GM19043 (cell line): ENCODE measurements around the gene NUDT1.

Source experiments
- ATAC-seq: cut with Tn5 transposase; IDR thresholded peaks from one replicate; pipeline ENCODE4 v1.9.1; 2021; ENCODE audit warnings: low read depth; ENCODE audit not compliant: unreplicated experiment

NUDT1 gene

GRCh38 chr7:2222516-2222915 lies 19.5 kb upstream of the NUDT1 start:
- ATAC-seq, result no peak

DNA sequence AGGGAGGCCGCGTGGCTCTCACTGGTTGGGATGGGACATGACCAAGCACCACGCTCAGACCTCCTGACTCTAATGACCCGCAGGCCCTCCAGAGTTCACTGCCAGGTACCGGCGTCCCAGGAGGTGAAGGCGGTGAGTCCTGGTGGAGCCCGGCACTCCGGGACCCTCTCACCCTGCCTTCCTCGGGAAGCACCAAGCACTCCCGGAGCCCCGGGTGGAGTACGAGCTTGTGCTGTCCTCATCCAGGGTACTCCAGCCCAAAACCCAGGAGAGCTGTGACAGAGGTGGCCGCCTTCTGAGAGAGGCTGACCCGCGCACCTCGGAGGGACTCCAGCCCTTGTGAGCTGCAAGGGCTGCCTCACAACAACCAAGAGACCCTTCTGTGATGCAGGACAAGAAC lies 18.7 kb upstream of the NUDT1 start:
- no peak for ATAC-seq

- ATAC-seq, result no peak
Measured at GRCh38 chr7:2224491-2224928, 17.5 kb upstream of the NUDT1 start.

DNA sequence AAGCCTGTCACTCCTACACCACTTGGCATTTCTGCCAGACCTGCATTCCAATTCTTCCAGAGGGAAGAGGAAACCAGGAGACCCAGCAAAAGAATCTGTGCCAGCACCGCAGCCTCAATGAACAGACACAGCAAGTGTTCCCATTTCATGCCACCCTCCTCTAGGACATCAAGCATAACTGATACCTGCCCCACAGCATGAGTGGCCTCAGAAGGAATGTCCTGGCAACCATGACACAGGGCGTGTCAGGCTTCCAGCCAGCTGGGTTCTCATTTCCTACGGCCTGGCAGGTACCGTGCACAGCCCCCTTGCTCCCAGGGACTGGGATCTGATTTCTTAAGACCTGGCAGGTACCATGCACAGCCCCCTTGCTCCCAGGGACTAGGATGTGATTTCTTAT lies 17.1 kb upstream of the NUDT1 start:
- ATAC-seq, result no peak

DNA sequence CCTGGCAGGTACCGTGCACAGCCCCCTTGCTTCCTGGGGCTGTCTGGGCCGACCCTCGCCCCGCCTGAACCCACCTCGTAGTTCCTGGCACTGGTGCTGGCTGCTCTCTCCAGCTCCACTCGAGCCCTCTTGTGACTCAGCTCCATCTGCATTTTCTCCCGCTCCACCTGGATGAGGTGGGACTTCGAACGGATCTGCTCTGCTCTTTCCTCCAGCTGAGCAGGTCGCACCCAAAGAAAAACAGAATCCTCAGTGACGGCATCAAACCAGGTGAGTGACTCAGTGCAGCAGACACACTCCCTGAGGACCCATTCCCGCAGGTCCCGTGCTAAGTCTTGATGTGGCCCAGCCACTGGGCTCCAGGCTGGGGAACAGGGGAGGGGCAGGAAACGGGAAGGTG lies 16.7 kb upstream of the NUDT1 start:
- ATAC-seq, result no peak

DNA sequence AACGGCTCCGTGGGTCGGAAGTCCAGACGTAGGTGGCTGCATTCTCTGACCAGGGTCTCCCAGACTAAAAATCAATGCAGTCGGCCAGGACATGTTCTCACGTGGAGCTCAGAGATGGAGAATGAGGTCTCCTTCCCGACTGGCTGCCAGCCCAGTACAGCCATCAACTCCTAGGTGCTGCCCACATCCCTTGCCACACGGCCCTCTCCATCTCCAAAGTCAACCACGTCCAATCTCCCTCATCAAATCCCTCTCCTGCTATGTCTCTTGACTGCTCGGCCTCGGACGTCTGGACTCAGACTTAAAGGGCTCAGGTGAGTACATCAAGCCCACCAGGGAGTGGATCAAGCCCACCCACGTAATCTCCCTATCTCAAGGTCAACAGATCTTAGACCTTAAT lies 16.2 kb upstream of the NUDT1 start:
- ATAC-seq, result no peak

GRCh38 chr7:2227699-2228098 lies 14.3 kb upstream of the NUDT1 start:
- no peak for ATAC-seq

- no peak for ATAC-seq
Measured at GRCh38 chr7:2228921-2229320, 13.1 kb upstream of the NUDT1 start.

DNA sequence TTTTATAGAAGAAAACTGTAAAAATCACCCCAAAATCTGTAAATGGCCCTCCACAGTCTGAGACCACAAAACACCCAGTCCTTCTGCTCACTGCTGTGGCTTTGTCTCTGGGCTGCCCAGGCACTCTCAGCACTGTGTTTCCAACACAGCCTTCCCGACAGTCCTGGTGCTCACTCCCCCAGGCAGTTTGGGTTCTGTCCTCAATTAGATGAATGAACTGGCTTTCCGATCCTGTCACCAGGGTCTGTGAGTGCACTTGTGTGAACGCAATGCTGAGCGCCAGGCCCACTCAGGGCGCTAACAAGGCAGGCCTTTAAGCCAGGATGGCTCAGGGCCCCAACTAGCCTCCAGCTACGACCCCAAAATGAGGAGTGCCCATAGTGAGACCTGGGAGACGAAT lies 12.6 kb upstream of the NUDT1 start:
- no peak for ATAC-seq

DNA sequence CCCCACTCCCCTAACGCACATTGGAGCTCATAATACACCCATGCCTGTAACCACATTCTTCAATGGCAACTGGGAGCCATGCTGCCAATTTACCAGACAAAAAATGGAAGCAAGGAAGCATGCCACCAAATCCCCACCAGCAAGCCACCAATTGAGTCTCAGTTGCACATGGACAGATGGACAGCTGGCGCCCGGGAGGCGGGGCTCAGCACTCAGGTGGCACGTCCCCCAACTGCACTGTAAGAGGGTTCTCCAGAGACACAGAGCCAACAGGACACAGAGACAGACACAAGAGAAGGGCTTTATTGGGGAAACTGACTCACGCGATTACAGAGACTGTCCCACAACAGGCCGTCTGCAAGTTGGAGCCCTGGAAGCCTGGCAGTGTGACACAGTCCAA lies 11.8 kb upstream of the NUDT1 start:
- no peak for ATAC-seq

GRCh38 chr7:2230882-2231281 lies 11.1 kb upstream of the NUDT1 start:
- ATAC-seq, result no peak

GRCh38 chr7:2231992-2232765 lies 9.8 kb upstream of the NUDT1 start:
- ATAC-seq, result peak; percentile 27

DNA sequence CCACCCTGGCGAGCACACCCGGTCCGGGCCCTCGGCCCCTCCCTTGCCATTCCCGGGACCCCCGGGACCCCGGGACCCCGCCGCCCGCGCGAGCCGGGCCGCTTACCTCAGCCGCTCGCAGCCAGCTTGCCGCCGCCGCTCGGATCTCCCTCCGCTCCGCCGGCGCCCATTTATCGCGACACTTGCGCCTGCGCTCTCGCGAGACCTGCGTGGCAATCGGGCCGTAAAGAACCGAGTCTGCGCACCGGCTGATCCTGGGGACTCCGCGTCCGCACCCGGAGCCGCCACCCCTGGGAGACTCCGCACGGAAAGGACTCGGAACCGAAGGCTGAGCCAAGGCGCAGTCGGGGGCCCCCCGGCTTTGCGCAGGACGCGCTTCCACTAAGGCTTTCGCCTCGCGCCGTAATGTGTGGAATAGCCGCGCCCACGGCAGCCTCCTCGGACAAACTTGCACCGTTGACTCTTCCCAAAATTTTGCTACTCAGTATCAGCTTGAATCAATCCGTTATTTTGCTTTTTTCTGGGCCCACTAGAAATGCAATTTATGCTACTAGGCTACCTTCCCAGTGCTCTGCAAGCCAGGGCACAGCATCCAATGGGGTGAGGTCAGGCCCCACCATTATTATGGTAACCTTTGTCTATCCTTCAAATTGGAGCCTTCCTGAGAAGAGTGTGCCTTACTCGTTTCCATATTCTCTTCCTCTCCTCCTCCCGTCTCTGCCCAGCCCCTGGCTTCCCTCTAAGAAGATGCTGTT lies 9.1 kb upstream of the NUDT1 start, which contains the start of gene MAD1L1:
Gene MAD1L1 (minus strand): TSS at position 180 of the 755 bp plus-strand sequence. CDS start 2,812 bp downstream, outside the sequence.
- peak; percentile 69 for ATAC-seq

DNA sequence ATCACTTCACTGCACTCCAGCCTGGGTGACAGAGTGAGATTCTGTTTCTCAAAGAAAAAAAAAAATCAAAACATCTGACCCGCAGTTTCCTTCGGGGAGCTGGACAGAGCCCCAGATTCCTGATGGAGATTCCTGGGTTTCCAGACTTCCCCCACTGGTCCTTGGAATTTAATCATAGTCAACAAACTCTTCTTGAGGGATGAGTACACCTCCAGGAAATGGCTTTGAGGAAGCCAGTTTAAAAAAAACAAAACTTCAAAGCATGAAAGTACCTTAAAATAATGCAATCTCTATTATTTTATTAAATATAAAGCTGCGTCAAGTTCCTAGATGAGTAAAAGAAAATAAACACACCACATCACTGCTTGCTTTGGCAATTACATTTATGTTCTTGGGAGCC lies 8.1 kb upstream of the NUDT1 start:
- ATAC-seq, result no peak

- peak; percentile 74 for ATAC-seq
Measured at GRCh38 chr7:2237109-2237602, 4.9 kb upstream of the NUDT1 start.

DNA sequence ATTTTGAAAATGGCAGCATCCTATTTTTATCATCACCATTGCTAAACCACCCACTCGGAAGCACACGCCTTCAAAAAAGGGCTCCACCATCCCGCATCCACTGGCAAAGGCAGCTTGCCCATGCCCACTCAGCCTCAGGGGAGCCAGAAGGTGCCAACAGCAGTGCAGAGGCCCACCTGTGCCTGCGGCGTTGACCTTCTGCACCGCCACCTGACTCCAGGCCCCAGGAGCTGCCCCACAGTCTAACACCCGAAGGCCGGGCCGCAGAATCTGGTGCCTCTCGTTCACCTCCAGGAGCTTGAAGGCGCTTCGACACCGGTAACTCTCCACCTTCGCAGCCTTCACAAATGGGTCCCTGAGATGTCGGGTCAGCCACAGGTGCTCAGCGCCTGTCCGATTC lies 2.8 kb upstream of the NUDT1 start:
- ATAC-seq, result no peak

DNA sequence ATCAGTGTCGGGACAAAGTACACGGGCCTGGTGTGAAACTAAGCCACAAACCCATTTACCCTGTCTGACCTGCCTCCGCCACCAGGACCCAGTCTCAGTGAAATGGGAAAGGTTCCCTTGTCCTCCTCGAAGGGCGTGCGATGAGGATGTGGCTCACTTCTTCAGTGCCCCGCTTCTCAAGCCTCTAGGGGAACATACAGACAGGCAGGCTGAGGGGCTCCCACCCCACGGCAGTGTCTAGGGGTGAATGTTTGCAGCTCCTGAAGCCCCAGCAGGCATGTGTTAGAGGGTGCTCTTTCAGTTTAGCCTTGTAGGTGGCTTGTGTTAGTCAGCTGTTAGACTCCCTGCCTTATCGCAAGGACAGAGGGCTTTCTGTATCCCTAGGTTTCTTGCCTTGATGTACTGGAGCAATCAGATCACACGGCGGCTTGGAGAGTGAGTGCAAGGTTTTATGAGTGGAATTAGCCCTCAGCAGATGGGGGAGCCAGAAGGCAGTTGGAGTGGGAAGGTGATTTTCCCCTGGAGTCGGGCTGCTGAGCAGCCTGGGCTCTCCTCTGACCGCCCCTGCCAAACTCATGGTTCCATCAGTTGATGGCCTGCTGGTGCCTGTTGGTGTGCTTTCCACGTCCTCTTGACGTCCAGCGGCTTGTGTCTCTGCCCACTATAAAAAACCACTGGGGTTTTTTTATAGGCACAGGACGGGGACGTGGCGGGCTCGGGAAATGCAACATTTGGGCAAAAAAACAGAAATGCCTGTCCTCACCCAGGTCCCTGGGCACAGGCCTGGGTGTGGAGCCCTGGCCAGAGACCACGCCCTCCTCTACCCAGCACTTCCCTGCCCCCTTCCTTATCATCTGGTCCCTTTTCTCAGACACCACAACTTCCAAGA lies 759 bp downstream of the NUDT1 start:
- no peak for ATAC-seq

GRCh38 chr7:2243458-2243857 lies 1.4 kb downstream of the NUDT1 start:
- ATAC-seq, result no peak

GRCh38 chr7:2244404-2244995 lies 2.5 kb downstream of the NUDT1 start:
- ATAC-seq, result no peak

GRCh38 chr7:2245883-2246675 lies 4.1 kb downstream of the NUDT1 start:
- ATAC-seq, result no peak
